ENCODE data around the gene MMAB. TPM values are rescaled to one million over a fixed set of nuclear protein-coding genes. Genes with fewer than 3 reads are reported as not detected.

The MMAB gene
- total RNA-seq, 1 donor = 34.4 TPM

GRCh38 chr12:109600481-109600880 lies 27.2 kb upstream of the MMAB start:
- Histone ChIP-seq H3K4me1 (ENCODE audit: insufficient read depth, low read length) (peaks cover 4% of the 10 kb centered on the region), H2AFZ (ENCODE audit: low read length) (no peak overlapping the region), H3K4me2 (ENCODE audit: insufficient read depth, low read length) (no peak overlapping the region), H3K79me2 (ENCODE audit: insufficient read depth, low read length) (no peaks in the 10 kb centered on the region), H3K4me3 (ENCODE audit: insufficient read depth, low read length) (no peak overlapping the region), H3K27ac (ENCODE audit: low read depth, low read length) (no peak overlapping the region), H3K9me3 (ENCODE audit: low read depth, low read length) (no peaks in the 10 kb centered on the region), H3K36me3 (ENCODE audit: insufficient read depth, low read length) (no peaks in the 10 kb centered on the region), H4K20me1 (ENCODE audit: insufficient read depth, low read length) (no peaks in the 10 kb centered on the region), H3K27me3 (ENCODE audit: insufficient read depth, low read length) (no peaks in the 10 kb centered on the region)
- TF ChIP-seq CTCF (IDR thresholded peaks at IDR 0.05; ENCODE audit: extremely low read depth, low read depth, low read length) = no peak
- DNase-seq (ENCODE audit: insufficient read length, low spot score, missing footprints) = no peak

- Histone ChIP-seq H4K20me1 (ENCODE audit: insufficient read depth, low read length) (no peaks in the 10 kb centered on the region), H3K79me2 (ENCODE audit: insufficient read depth, low read length) (no peaks in the 10 kb centered on the region), H3K27me3 (ENCODE audit: insufficient read depth, low read length) (no peaks in the 10 kb centered on the region), H3K4me1 (ENCODE audit: insufficient read depth, low read length) (peaks cover 4% of the 10 kb centered on the region), H3K4me2 (ENCODE audit: insufficient read depth, low read length) (no peak overlapping the region), H3K27ac (ENCODE audit: low read depth, low read length) (no peak overlapping the region), H3K4me3 (ENCODE audit: insufficient read depth, low read length) (no peak overlapping the region), H3K9me3 (ENCODE audit: low read depth, low read length) (no peaks in the 10 kb centered on the region), H3K36me3 (ENCODE audit: insufficient read depth, low read length) (peaks cover 3% of the 10 kb centered on the region), H2AFZ (ENCODE audit: low read length) (no peak overlapping the region)
- TF ChIP-seq CTCF (IDR thresholded peaks at IDR 0.05; ENCODE audit: extremely low read depth, low read depth, low read length) = no peak
- no peak for DNase-seq (ENCODE audit: insufficient read length, low spot score, missing footprints)
Measured at GRCh38 chr12:109599087-109599486, 25.8 kb upstream of the MMAB start.

GRCh38 chr12:109598428-109598854 lies 25.1 kb upstream of the MMAB start:
- DNase-seq (ENCODE audit: insufficient read length, low spot score, missing footprints) = no peak
- H3K36me3 ChIP-seq (ENCODE audit: insufficient read depth, low read length) = peaks cover 3% of the 10 kb centered on the region
- no peaks in the 10 kb centered on the region for H3K27me3 ChIP-seq (ENCODE audit: insufficient read depth, low read length)
- H4K20me1 ChIP-seq (ENCODE audit: insufficient read depth, low read length) = no peaks in the 10 kb centered on the region
- H3K4me2 ChIP-seq (ENCODE audit: insufficient read depth, low read length) = no peak overlapping the region
- TF ChIP-seq CTCF (IDR thresholded peaks at IDR 0.05; ENCODE audit: extremely low read depth, low read depth, low read length) = no peak
- no peak overlapping the region for H2AFZ ChIP-seq (ENCODE audit: low read length)
- H3K4me3 ChIP-seq (ENCODE audit: insufficient read depth, low read length) = no peak overlapping the region
- H3K79me2 ChIP-seq (ENCODE audit: insufficient read depth, low read length) = no peaks in the 10 kb centered on the region
- peaks cover 4% of the 10 kb centered on the region for H3K4me1 ChIP-seq (ENCODE audit: insufficient read depth, low read length)
- H3K27ac ChIP-seq (ENCODE audit: low read depth, low read length) = no peak overlapping the region
- no peaks in the 10 kb centered on the region for H3K9me3 ChIP-seq (ENCODE audit: low read depth, low read length)

GRCh38 chr12:109597795-109598427 lies 24.6 kb upstream of the MMAB start:
- DNase-seq (ENCODE audit: insufficient read length, low spot score, missing footprints) = peak; percentile 99
- peak; percentile 94 for TF ChIP-seq CTCF (IDR thresholded peaks at IDR 0.05; ENCODE audit: extremely low read depth, low read depth, low read length)
- Histone ChIP-seq H3K27me3 (ENCODE audit: insufficient read depth, low read length) (no peaks in the 10 kb centered on the region), H3K4me3 (ENCODE audit: insufficient read depth, low read length) (peak overlapping the region; percentile 58), H3K4me2 (ENCODE audit: insufficient read depth, low read length) (peak overlapping the region; percentile 76), H3K79me2 (ENCODE audit: insufficient read depth, low read length) (no peaks in the 10 kb centered on the region), H2AFZ (ENCODE audit: low read length) (peak overlapping the region; percentile 75), H3K36me3 (ENCODE audit: insufficient read depth, low read length) (peaks cover 3% of the 10 kb centered on the region), H3K9me3 (ENCODE audit: low read depth, low read length) (no peaks in the 10 kb centered on the region), H4K20me1 (ENCODE audit: insufficient read depth, low read length) (no peaks in the 10 kb centered on the region), H3K27ac (ENCODE audit: low read depth, low read length) (no peak overlapping the region), H3K4me1 (ENCODE audit: insufficient read depth, low read length) (peaks cover 4% of the 10 kb centered on the region)
